SU-DHL-6 (cell line): Measurements from ENCODE around the gene IFNGR1.

Experiments used
- H2AFZ ChIP-seq: fragments of 200-600 bp; sonication (generic); 2 replicates; pipeline ENCODE4 v1.6.1; 2014; ENCODE audit warnings: low read depth, mild to moderate bottlenecking, moderate library complexity, mixed read lengths, antibody characterized with exemption, low read length; ENCODE audit not compliant: severe bottlenecking
- H3F3A ChIP-seq: fragments of 200-600 bp; shearing (Covaris generic); 2 replicates; pipeline ENCODE4 v1.6.0; 2016; ENCODE audit warnings: antibody characterized with exemption, mild to moderate bottlenecking; ENCODE audit not compliant: insufficient read depth
- H3K27ac ChIP-seq: fragments of 200-600 bp; sonication (generic); 2 replicates; pipeline ENCODE4 v1.5.1; 2016; ENCODE audit warnings: low read depth, mild to moderate bottlenecking, low read length, moderate library complexity, mixed read lengths
- H3K27me3 ChIP-seq: fragments of 200-600 bp; sonication (generic), shearing (Covaris generic); 2 replicates; pipeline ENCODE4 v1.6.0; 2014; ENCODE audit warnings: mild to moderate bottlenecking, low read length
- H3K36me3 ChIP-seq: fragments of 200-600 bp; sonication (generic); 2 replicates; pipeline ENCODE4 v1.6.1; 2014; ENCODE audit warnings: mild to moderate bottlenecking, low read length, mixed read lengths
- H3K4me2 ChIP-seq: fragments of 300-600, 200-600 bp; shearing (Covaris generic), sonication (generic); 2 replicates; pipeline ENCODE4 v1.6.0; 2014; ENCODE audit warnings: low read length, low read depth, mild to moderate bottlenecking; ENCODE audit not compliant: poor library complexity, severe bottlenecking
- H3K4me3 ChIP-seq: fragments of 200-600 bp; sonication (generic); 2 replicates; pipeline ENCODE4 v1.5.1; 2014; ENCODE audit warnings: antibody characterized with exemption, low read length, mild to moderate bottlenecking, mixed read lengths; ENCODE audit not compliant: insufficient read depth, poor library complexity, severe bottlenecking
- H3K79me2 ChIP-seq: fragments of 200-600 bp; sonication (generic); 2 replicates; pipeline ENCODE4 v1.6.1; 2014; ENCODE audit warnings: mild to moderate bottlenecking, low read length, moderate library complexity; ENCODE audit not compliant: insufficient read depth
- H3K9ac ChIP-seq: fragments of 200-600 bp; sonication (generic); 2 replicates; pipeline ENCODE4 v1.7.0; 2014; ENCODE audit warnings: mild to moderate bottlenecking, low read length
- H3K9me2 ChIP-seq: fragments of 200-600 bp; sonication (generic); replicated peaks from 2 replicates; pipeline ENCODE4 v1.6.1; 2014; ENCODE audit warnings: low read length; ENCODE audit not compliant: insufficient read depth
- H3K9me3 ChIP-seq: fragments of 200-600 bp; sonication (generic); 2 replicates; pipeline ENCODE4 v1.6.1; 2014; ENCODE audit warnings: low read length, mixed read lengths; ENCODE audit not compliant: insufficient read depth
- H4K20me1 ChIP-seq: fragments of 200-600 bp; sonication (generic); 2 replicates; pipeline ENCODE4 v1.6.1; 2014; ENCODE audit warnings: low read depth, mild to moderate bottlenecking, antibody characterized with exemption, low read length, moderate library complexity, mixed read lengths
- CTCF ChIP-seq: fragments of 200-600 bp; sonication (generic); IDR thresholded peaks from one replicate; pipeline ENCODE4 v1.5.1; 2017; ENCODE audit warnings: antibody characterized with exemption, mild to moderate bottlenecking, low read length, moderate library complexity; ENCODE audit not compliant: insufficient read depth, poor library complexity, severe bottlenecking
- EZH2phosphoT487 ChIP-seq: fragments of 200-600 bp; sonication (generic), shearing (Covaris generic); conservative IDR thresholded peaks from 2 replicates; pipeline ENCODE4 v1.6.1; 2018; ENCODE audit warnings: mild to moderate bottlenecking, antibody characterized with exemption, low read length, moderate library complexity, mixed read lengths

IFNGR1 gene

GRCh38 chr6:137248702-137249101 is 29.5 kb upstream of the IFNGR1 start:
- no peaks in the 10 kb centered on the region for H3F3A ChIP-seq
- TF ChIP-seq EZH2phosphoT487 (no peak), CTCF (no peak)
- no peaks in the 10 kb centered on the region for H3K9me3 ChIP-seq
- H2AFZ ChIP-seq = peak overlapping the region; percentile 45
- no peaks in the 10 kb centered on the region for H3K27me3 ChIP-seq
- no peak overlapping the region for H3K9ac ChIP-seq
- H3K36me3 ChIP-seq = no peaks in the 10 kb centered on the region
- no peaks in the 10 kb centered on the region for H3K79me2 ChIP-seq
- no peak overlapping the region for H3K4me3 ChIP-seq
- H3K9me2 ChIP-seq = no peaks in the 10 kb centered on the region
- no peak overlapping the region for H3K4me2 ChIP-seq
- no peak overlapping the region for H3K27ac ChIP-seq
- no peaks in the 10 kb centered on the region for H4K20me1 ChIP-seq

GRCh38 chr6:137247724-137248123 is 28.5 kb upstream of the IFNGR1 start:
- no peaks in the 10 kb centered on the region for H3K27me3 ChIP-seq
- no peak overlapping the region for H2AFZ ChIP-seq
- no peak overlapping the region for H3K27ac ChIP-seq
- TF ChIP-seq CTCF (no peak), EZH2phosphoT487 (no peak)
- H3K4me3 ChIP-seq = no peak overlapping the region
- no peaks in the 10 kb centered on the region for H3K79me2 ChIP-seq
- H3F3A ChIP-seq = no peaks in the 10 kb centered on the region
- no peak overlapping the region for H3K9ac ChIP-seq
- no peaks in the 10 kb centered on the region for H4K20me1 ChIP-seq
- no peaks in the 10 kb centered on the region for H3K36me3 ChIP-seq
- H3K9me3 ChIP-seq = no peaks in the 10 kb centered on the region
- no peak overlapping the region for H3K4me2 ChIP-seq
- H3K9me2 ChIP-seq = no peaks in the 10 kb centered on the region

GRCh38 chr6:137246791-137247202 is 27.6 kb upstream of the IFNGR1 start:
- no peaks in the 10 kb centered on the region for H4K20me1 ChIP-seq
- no peak overlapping the region for H3K4me2 ChIP-seq
- no peaks in the 10 kb centered on the region for H3K9me3 ChIP-seq
- H3K9ac ChIP-seq = no peak overlapping the region
- no peak overlapping the region for H3K27ac ChIP-seq
- no peaks in the 10 kb centered on the region for H3K79me2 ChIP-seq
- H3K36me3 ChIP-seq = no peaks in the 10 kb centered on the region
- TF ChIP-seq CTCF (no peak), EZH2phosphoT487 (no peak)
- H2AFZ ChIP-seq = no peak overlapping the region
- no peaks in the 10 kb centered on the region for H3K27me3 ChIP-seq
- H3K9me2 ChIP-seq = no peaks in the 10 kb centered on the region
- H3K4me3 ChIP-seq = no peak overlapping the region
- no peaks in the 10 kb centered on the region for H3F3A ChIP-seq
